ENCODE data around the gene OPHN1. TPM values are rescaled to one million over a fixed set of nuclear protein-coding genes. Genes with fewer than 3 reads are reported as not detected.

The OPHN1 gene
- total and polyA plus RNA-seq, 2 experiments from 2014 or later = 2.2 to 3.8 TPM

DNA sequence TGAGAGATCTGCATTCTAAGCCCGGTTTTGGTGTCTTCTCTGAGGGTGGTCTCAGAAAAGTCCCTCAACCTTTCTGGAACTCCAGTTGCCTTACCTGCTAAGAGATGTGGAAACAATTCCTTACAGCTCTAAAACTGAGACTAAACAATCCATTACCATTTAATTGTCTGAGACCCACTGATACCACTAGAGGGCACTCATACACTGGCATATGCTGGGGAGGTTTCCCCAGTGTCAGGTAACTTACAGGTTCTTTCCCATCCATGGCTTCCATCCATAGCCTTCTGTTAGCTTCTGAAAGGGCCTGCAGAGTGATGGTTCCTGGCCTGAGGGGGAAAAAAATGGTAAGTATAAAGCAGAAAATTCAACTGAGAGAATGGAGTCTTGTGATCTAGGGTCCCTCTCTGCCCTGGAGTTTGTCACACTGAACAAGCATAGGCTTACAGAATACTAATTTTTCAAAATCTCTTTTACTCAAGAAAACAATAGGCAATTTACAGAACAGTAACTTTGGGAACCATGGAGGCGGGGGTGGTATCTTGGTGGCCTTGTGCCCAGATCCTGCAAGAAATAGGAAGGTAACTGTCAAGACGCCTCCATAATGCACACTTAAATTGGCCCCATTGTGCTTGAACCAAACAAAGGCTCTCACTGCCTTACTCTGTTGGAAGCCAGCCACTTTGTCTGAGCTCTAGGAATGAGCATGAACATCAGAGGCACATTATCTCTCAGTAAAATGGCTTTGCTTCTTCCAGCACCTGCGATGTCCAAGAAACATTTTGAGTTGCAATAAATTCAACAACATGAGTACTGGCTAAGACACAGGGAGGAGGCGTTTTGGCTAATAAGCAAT lies 236.1 kb downstream of the OPHN1 start:
- H2AFZ ChIP-seq = no peak overlapping the region
- H3K36me3 ChIP-seq (ENCODE audit: insufficient read depth) = no peaks in the 10 kb centered on the region
- Mint-ChIP-seq H3K4me3 (no peak overlapping the region), H3K27me3 (ENCODE audit: insufficient read depth, low read depth, poor library complexity) (no peaks in the 10 kb centered on the region), H3K9me3 (no peaks in the 10 kb centered on the region), H3K27ac (no peak overlapping the region), H3K36me3 (ENCODE audit: low read depth) (no peaks in the 10 kb centered on the region), H3K4me1 (peaks cover 6% of the 10 kb centered on the region; the same call in 1 of the 3 replicates)
- no peak overlapping the region for H3K4me3 ChIP-seq
- DNase-seq (ENCODE audit: low spot score) (peak; percentile 72), ATAC-seq (peak; percentile 85)
- H3K27ac ChIP-seq (ENCODE audit: low read depth) = no peak overlapping the region
- no peaks in the 10 kb centered on the region for H3K79me2 ChIP-seq (replicated peaks; ENCODE audit: insufficient read depth)
- H4K20me1 ChIP-seq (replicated peaks; ENCODE audit: insufficient read depth) = no peaks in the 10 kb centered on the region
- no peaks in the 10 kb centered on the region for H3K27me3 ChIP-seq (ENCODE audit: insufficient read depth)
- H3K4me1 ChIP-seq (ENCODE audit: insufficient read depth) = 0 out of 2 replicates have a peak, but pooled peaks cover 4% of the 10 kb centered on the region
- H3K4me2 ChIP-seq = no peak overlapping the region
- no peak for TF ChIP-seq EZH2 (IDR thresholded peaks at IDR 0.05; ENCODE audit: low read depth, unreplicated experiment)
- TF ChIP-seq, protein P1, sequence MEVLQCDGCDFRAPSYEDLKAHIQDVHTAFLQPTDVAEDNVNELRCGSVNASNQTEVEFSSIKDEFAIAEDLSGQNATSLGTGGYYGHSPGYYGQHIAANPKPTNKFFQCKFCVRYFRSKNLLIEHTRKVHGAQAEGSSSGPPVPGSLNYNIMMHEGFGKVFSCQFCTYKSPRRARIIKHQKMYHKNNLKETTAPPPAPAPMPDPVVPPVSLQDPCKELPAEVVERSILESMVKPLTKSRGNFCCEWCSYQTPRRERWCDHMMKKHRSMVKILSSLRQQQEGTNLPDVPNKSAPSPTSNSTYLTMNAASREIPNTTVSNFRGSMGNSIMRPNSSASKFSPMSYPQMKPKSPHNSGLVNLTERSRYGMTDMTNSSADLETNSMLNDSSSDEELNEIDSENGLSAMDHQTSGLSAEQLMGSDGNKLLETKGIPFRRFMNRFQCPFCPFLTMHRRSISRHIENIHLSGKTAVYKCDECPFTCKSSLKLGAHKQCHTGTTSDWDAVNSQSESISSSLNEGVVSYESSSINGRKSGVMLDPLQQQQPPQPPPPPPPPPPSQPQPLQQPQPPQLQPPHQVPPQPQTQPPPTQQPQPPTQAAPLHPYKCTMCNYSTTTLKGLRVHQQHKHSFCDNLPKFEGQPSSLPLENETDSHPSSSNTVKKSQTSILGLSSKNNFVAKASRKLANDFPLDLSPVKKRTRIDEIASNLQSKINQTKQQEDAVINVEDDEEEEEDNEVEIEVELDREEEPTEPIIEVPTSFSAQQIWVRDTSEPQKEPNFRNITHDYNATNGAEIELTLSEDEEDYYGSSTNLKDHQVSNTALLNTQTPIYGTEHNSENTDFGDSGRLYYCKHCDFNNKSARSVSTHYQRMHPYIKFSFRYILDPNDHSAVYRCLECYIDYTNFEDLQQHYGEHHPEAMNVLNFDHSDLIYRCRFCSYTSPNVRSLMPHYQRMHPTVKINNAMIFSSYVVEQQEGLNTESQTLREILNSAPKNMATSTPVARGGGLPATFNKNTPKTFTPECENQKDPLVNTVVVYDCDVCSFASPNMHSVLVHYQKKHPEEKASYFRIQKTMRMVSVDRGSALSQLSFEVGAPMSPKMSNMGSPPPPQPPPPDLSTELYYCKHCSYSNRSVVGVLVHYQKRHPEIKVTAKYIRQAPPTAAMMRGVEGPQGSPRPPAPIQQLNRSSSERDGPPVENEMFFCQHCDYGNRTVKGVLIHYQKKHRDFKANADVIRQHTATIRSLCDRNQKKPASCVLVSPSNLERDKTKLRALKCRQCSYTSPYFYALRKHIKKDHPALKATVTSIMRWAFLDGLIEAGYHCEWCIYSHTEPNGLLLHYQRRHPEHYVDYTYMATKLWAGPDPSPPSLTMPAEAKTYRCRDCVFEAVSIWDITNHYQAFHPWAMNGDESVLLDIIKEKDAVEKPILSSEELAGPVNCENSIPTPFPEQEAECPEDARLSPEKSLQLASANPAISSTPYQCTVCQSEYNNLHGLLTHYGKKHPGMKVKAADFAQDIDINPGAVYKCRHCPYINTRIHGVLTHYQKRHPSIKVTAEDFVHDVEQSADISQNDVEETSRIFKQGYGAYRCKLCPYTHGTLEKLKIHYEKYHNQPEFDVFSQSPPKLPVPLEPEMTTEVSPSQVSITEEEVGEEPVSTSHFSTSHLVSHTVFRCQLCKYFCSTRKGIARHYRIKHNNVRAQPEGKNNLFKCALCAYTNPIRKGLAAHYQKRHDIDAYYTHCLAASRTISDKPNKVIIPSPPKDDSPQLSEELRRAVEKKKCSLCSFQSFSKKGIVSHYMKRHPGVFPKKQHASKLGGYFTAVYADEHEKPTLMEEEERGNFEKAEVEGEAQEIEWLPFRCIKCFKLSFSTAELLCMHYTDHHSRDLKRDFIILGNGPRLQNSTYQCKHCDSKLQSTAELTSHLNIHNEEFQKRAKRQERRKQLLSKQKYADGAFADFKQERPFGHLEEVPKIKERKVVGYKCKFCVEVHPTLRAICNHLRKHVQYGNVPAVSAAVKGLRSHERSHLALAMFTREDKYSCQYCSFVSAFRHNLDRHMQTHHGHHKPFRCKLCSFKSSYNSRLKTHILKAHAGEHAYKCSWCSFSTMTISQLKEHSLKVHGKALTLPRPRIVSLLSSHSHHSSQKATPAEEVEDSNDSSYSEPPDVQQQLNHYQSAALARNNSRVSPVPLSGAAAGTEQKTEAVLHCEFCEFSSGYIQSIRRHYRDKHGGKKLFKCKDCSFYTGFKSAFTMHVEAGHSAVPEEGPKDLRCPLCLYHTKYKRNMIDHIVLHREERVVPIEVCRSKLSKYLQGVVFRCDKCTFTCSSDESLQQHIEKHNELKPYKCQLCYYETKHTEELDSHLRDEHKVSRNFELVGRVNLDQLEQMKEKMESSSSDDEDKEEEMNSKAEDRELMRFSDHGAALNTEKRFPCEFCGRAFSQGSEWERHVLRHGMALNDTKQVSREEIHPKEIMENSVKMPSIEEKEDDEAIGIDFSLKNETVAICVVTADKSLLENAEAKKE (CRISPR knock-in tag; IDR thresholded peaks at IDR 0.05) = no peak
- TF ChIP-seq POLR2AphosphoS5 (IDR thresholded peaks at IDR 0.05; ENCODE audit: low read depth) = no peak
- TF ChIP-seq, protein P2, sequence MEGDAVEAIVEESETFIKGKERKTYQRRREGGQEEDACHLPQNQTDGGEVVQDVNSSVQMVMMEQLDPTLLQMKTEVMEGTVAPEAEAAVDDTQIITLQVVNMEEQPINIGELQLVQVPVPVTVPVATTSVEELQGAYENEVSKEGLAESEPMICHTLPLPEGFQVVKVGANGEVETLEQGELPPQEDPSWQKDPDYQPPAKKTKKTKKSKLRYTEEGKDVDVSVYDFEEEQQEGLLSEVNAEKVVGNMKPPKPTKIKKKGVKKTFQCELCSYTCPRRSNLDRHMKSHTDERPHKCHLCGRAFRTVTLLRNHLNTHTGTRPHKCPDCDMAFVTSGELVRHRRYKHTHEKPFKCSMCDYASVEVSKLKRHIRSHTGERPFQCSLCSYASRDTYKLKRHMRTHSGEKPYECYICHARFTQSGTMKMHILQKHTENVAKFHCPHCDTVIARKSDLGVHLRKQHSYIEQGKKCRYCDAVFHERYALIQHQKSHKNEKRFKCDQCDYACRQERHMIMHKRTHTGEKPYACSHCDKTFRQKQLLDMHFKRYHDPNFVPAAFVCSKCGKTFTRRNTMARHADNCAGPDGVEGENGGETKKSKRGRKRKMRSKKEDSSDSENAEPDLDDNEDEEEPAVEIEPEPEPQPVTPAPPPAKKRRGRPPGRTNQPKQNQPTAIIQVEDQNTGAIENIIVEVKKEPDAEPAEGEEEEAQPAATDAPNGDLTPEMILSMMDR (conservative IDR thresholded peaks at IDR 0.05; ENCODE audit: low read depth in 2 of 2) = peak; percentile 62 to 83
- TF ChIP-seq ZNF331 (CRISPR knock-in tag; IDR thresholded peaks at IDR 0.05; ENCODE audit: low read depth) = no peak
- no peak for TF ChIP-seq ETS1 (IDR thresholded peaks at IDR 0.05)
- no peaks in the 10 kb centered on the region for H3K9me2 ChIP-seq (ENCODE audit: insufficient read depth)
- no peaks in the 10 kb centered on the region for H3F3A ChIP-seq (replicated peaks; ENCODE audit: low read depth)
